Esophagus muscularis mucosa (tissue), 4 donors: ENCODE data around the gene NCOR1. TPM values are rescaled to one million over a fixed set of nuclear protein-coding genes. Genes with fewer than 3 reads are reported as not detected.

Experiments
- DNase-seq: peaks from one replicate; pipeline ENCODE4 v3.0.0-alpha.2; 2017; ENCODE audit errors: extremely low spot score
- H3K27ac ChIP-seq, 4 donors: fragments of 200-600 bp; sonication (generic); replicated peaks in 1 of 4; 1 replicate in 3 of 4; 2 replicates in 1 of 4; pipeline ENCODE4 v1.5.1; 2016 to 2019; ENCODE audit warnings: mild to moderate bottlenecking in 1 of 4
- H3K27me3 ChIP-seq, 4 donors: fragments of 200-600 bp; sonication (generic); one replicate each; pipeline versions ENCODE4 v1.5.1 to v1.6.0; 2016 to 2019
- H3K36me3 ChIP-seq, 4 donors: fragments of 200-600 bp; sonication (generic); one replicate each; pipeline ENCODE4 v1.5.1; 2016 to 2019
- H3K4me1 ChIP-seq, 4 donors: fragments of 200-600 bp; sonication (generic); one replicate each; pipeline ENCODE4 v1.5.1; 2016 to 2019
- H3K4me3 ChIP-seq, 4 donors: fragments of 200-600 bp; sonication (generic); 1 replicate in 2 of 4; 2 replicates in 2 of 4; pipeline ENCODE4 v1.5.1; 2016 to 2019; ENCODE audit warnings: mild to moderate bottlenecking in 4 of 4, moderate library complexity in 1 of 4
- H3K9me3 ChIP-seq, 4 donors: fragments of 200-600 bp; sonication (generic); 1 replicate in 3 of 4; 2 replicates in 1 of 4; pipeline ENCODE4 v1.5.1; 2016 to 2019
- CTCF ChIP-seq, 3 experiments: fragments of 200-600 bp in 2 of 3; fragments of 450-650 bp in 1 of 3; sonication (generic) in 2 of 3; IDR thresholded peaks; one replicate each; pipeline ENCODE4 v1.5.1; 2017 to 2019; ENCODE audit warnings: antibody characterized with exemption in 3 of 3, mild to moderate bottlenecking in 2 of 3, moderate library complexity in 1 of 3
- EP300 ChIP-seq: sonication (generic); formaldehyde crosslinking; IDR thresholded peaks from one replicate; pipeline ENCODE4 v1.6.1; 2017; ENCODE audit warnings: antibody characterized with exemption
- POLR2A ChIP-seq: fragments of 450-650 bp; IDR thresholded peaks from one replicate; pipeline ENCODE4 v1.6.1; 2017; ENCODE audit warnings: antibody characterized with exemption, moderate library complexity, mild to moderate bottlenecking, low read depth
- POLR2AphosphoS5 ChIP-seq, 2 donors: sonication (generic); formaldehyde crosslinking; IDR thresholded peaks; one replicate each; pipeline ENCODE4 v1.6.1; 2017; ENCODE audit warnings: antibody characterized with exemption in 2 of 2
- WGBS: methylation state at CpG from one replicate; pipeline ENCODE4 v1.1.5; 2018; 5-methylcytosine and 5-hydroxymethylcytosine counted together
- intact Hi-C: fragments of 100-400 bp; cut with DNase I; formaldehyde crosslinking; loops from one replicate; pipeline ENCODE4 v1.15.1; 2023
- total RNA-seq, 4 donors: library from RNA; depleted of rRNA; stranded (reverse); fragments of >200 nt; gene quantifications; one replicate each; pipeline versions ENCODE4 v1.1.0 to v1.2.1, GENCODE V29; 2016

NCOR1 gene
- total RNA-seq, 4 donors from 2014 or later = 100 to 123 (median 109) TPM

DNA sequence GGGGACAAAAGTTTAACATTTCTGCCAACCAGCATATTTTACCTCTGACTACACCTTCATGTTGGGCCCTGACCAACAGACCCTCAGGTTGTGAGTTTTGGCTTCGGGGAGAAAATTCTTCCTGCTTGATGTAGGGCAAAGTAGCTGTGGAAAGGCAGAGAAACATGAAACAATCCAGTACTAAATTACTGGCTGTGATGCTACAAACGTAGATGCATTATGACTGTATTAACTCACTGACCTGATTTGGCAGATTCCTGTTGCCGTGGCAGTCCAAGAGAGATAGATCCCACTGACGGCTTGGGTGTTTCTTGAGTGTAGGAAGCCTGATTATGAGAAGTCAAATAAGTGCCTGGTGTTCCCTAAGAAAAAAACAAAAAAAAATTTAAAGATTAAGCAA is 135.0 kb downstream of the NCOR1 start:
- H3K27me3 ChIP-seq = no peaks in the 10 kb centered on the region
- intact Hi-C loops = no loop called here
- H3K36me3 ChIP-seq = peaks cover 28 to 65% (median 43%) of the 10 kb centered on the region in 4 donors
- H3K9me3 ChIP-seq = no peaks in the 10 kb centered on the region
- H3K4me1 ChIP-seq = peaks cover 0 to 14% (median 6%) of the 10 kb centered on the region in 4 donors
- TF ChIP-seq CTCF (IDR thresholded peaks at IDR 0.05) = no peak
- no peak for TF ChIP-seq POLR2AphosphoS5 (IDR thresholded peaks at IDR 0.05)
- no peak for TF ChIP-seq EP300
- TF ChIP-seq POLR2A = no peak
- H3K27ac ChIP-seq = no peak overlapping the region
- H3K4me3 ChIP-seq = no peak overlapping the region
- DNase-seq = no peak
- 93% methylated on average over 4 of the region's 4 CpGs for WGBS

GRCh38 chr17:16075949-16076348 is 139.4 kb downstream of the NCOR1 start:
- Histone ChIP-seq H3K27me3 (no peaks in the 10 kb centered on the region), H3K9me3 (no peaks in the 10 kb centered on the region), H3K4me3 (no peak overlapping the region), H3K27ac (no peak overlapping the region), H3K36me3 (peaks cover 49 to 93% (median 72%) of the 10 kb centered on the region in 4 donors), H3K4me1 (no peaks in the 10 kb centered on the region)
- TF ChIP-seq POLR2A (no peak), POLR2AphosphoS5 (IDR thresholded peaks at IDR 0.05) (no peak), EP300 (no peak), CTCF (IDR thresholded peaks at IDR 0.05) (no peak)
- 97% methylated on average over 5 of the region's 5 CpGs for WGBS
- no peak for DNase-seq
- intact Hi-C loops = no loop called here

DNA sequence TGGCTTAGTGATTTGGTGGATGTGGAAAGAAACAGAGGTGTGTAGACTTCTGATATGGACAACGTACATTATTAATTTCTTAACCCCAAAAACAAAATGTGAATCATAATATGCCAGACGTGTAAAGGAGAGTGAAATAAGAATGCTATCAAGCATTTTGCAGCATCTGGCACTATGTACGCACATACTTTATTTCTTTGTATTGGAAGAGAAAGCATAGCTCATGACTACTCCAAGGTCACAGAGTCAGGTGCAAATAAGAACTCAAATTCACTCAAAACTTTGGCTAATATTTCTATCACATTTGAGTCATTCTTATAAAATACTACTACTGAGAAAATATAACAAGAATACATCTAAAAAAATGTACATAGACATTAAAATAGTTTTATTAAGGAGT is 140.9 kb downstream of the NCOR1 start:
- no peaks in the 10 kb centered on the region for H3K9me3 ChIP-seq
- no peaks in the 10 kb centered on the region for H3K27me3 ChIP-seq
- H3K36me3 ChIP-seq = peaks cover 54 to 97% (median 75%) of the 10 kb centered on the region in 4 donors
- no peak for TF ChIP-seq POLR2AphosphoS5 (IDR thresholded peaks at IDR 0.05)
- no peak for TF ChIP-seq CTCF (IDR thresholded peaks at IDR 0.05)
- no peak for TF ChIP-seq POLR2A
- no peak for TF ChIP-seq EP300
- intact Hi-C loops = no loop called here
- 97% methylated on average over 3 of the region's 3 CpGs for WGBS
- DNase-seq = no peak
- no peak overlapping the region for H3K4me3 ChIP-seq
- no peaks in the 10 kb centered on the region for H3K4me1 ChIP-seq
- no peak overlapping the region for H3K27ac ChIP-seq

- H3K4me3 ChIP-seq = no peak overlapping the region
- H3K9me3 ChIP-seq = no peaks in the 10 kb centered on the region
These were observed 141.5 kb downstream of the NCOR1 start for GRCh38 chr17:16073845-16074244.

More at GRCh38 chr17:16073845-16074244, 141.5 kb downstream of the NCOR1 start:
- Histone ChIP-seq H3K27ac (no peak overlapping the region), H3K27me3 (no peaks in the 10 kb centered on the region), H3K36me3 (peaks cover 54 to 97% (median 75%) of the 10 kb centered on the region in 4 donors), H3K4me1 (no peaks in the 10 kb centered on the region)
- DNase-seq = no peak
- TF ChIP-seq POLR2A (no peak), CTCF (IDR thresholded peaks at IDR 0.05) (no peak), EP300 (no peak), POLR2AphosphoS5 (IDR thresholded peaks at IDR 0.05) (no peak)
- intact Hi-C loops = no loop called here
- 89% methylated on average over 4 of the region's 4 CpGs for WGBS
